K562 (cell line): Measurements from ENCODE around the gene CSKMT. TPM values are rescaled to one million over a fixed set of nuclear protein-coding genes. Genes with fewer than 3 reads are reported as not detected.

Source experiments
- CTCF ChIP-seq, 3 experiments: IDR thresholded peaks in 2 of 3; conservative IDR thresholded peaks in 1 of 3; 2 replicates each; pipeline ENCODE4 v1.5.1; 2011 to 2012; ENCODE audit warnings: low read length in 3 of 3, mild to moderate bottlenecking in 3 of 3, control low read depth in 2 of 3, improper control_type of control experiment in 1 of 3, inconsistent platforms in 1 of 3, low read depth in 1 of 3, mixed read lengths in 1 of 3, moderate library complexity in 1 of 3; ENCODE audit not compliant: insufficient read depth in 2 of 3
- HDAC6 ChIP-seq: IDR thresholded peaks from 2 replicates; pipeline ENCODE4 v1.6.1; 2012; ENCODE audit warnings: low read depth, mild to moderate bottlenecking, control low read depth, inconsistent platforms, low read length, moderate library complexity
- HMBOX1 ChIP-seq: sonication (generic); IDR thresholded peaks from 2 replicates; pipeline ENCODE4 v1.6.1; 2016
- RBM17 ChIP-seq: fragments of 200-400 bp; formaldehyde crosslinking; IDR thresholded peaks from 2 replicates; pipeline ENCODE4 v1.6.1; 2017; ENCODE audit warnings: low read depth, mild to moderate bottlenecking, low read length, borderline replicate concordance
- REST ChIP-seq, 2 experiments: fragments of 450-650 bp; formaldehyde crosslinking in 1 of 2; IDR thresholded peaks; 2 replicates each; pipeline versions ENCODE4 v1.4.0 to v1.6.1; 2014 to 2020; ENCODE audit warnings: mild to moderate bottlenecking in 2 of 2, borderline replicate concordance in 1 of 2, low read depth in 1 of 2
- RUNX1 ChIP-seq: sonication (generic); IDR thresholded peaks from 2 replicates; pipeline ENCODE4 v1.6.1; 2016; ENCODE audit warnings: antibody characterized with exemption, low read depth
- TGIF2 ChIP-seq: sonication (generic); formaldehyde crosslinking; IDR thresholded peaks from 2 replicates; pipeline ENCODE4 v1.8.1; 2022; ENCODE audit warnings: mild to moderate bottlenecking, missing genetic modification reagents, moderate library complexity
- ZBTB17 ChIP-seq: fragments of 450-650 bp; formaldehyde crosslinking; IDR thresholded peaks from 2 replicates; pipeline ENCODE4 v1.4.0; 2020; ENCODE audit warnings: mild to moderate bottlenecking
- ZNF408 ChIP-seq: fragments of 250-450 bp; sonication (Bioruptor Pico); IDR thresholded peaks from 2 replicates; pipeline ENCODE4 v1.4.0; 2020; ENCODE audit warnings: low read depth, mild to moderate bottlenecking, moderate library complexity
- polyA plus RNA-seq, 8 experiments: library from polyadenylated mRNA; depleted of rRNA in 4 of 8; stranded (reverse) in 5 of 8; unstranded in 3 of 8; fragments of >200 nt; fragmentation: Nextera tagmentation in 2 of 8; fragmentation: Illumina TruSeq in 1 of 8; extraction: Ambion mirVana in 2 of 8; extraction: Trizol in 1 of 8; gene quantifications; 2 replicates each; pipeline versions ENCODE4 v1.2.1 to v1.2.3, GENCODE V29; 2011 to 2014; ENCODE audit warnings: inconsistent platforms in 1 of 8, missing spikeins in 1 of 8
- total RNA-seq, 7 experiments: library from RNA; depleted of rRNA in 6 of 7; stranded (reverse); fragments of >200 nt in 6 of 7; fragmentation: Illumina TruSeq in 2 of 7; extraction: Trizol in 2 of 7; gene quantifications; 2 replicates each; pipeline versions ENCODE4 v1.2.1 to v1.2.3, GENCODE V29; 2011 to 2021; ENCODE audit warnings: low replicate concordance in 1 of 7

Gene CSKMT
- total and polyA plus RNA-seq, 9 of the 15 experiments (the other 6 are each of a cell fraction or from before 2014, with no cell fraction given): 10.3 to 108 (median 27.2) TPM

- TF ChIP-seq REST (IDR thresholded peaks at IDR 0.05; ENCODE audit: borderline replicate concordance) (peak; percentile 38; the same call in 1 of the 2 replicates), REST (CRISPR knock-in tag; IDR thresholded peaks at IDR 0.05; ENCODE audit: low read depth) (no peak), RBM17 (no peak), HMBOX1 (peak; percentile 90), RUNX1 (no peak), ZNF408 (no peak), ZBTB17 (CRISPR knock-in tag) (no peak), CTCF (IDR thresholded peaks at IDR 0.05 in 2 of 3, conservative IDR thresholded peaks at IDR 0.05 in 1 of 3; ENCODE audit: insufficient read depth in 2 of 3, low read depth in 1 of 3, low read length in 3 of 3) (peak; percentile 68 to 83 (median 69)), HDAC6 (no peak), TGIF2 (CRISPR knock-in tag) (no peak)
- TF ChIP-seq, all 486 proteins: peak for 10
These were observed 15.7 kb downstream of the CSKMT start (continued) for GRCh38 chr11:62680825-62681240.
